ENCODE results near the gene ZCCHC14. TPM values are rescaled to one million over a fixed set of nuclear protein-coding genes. Genes with fewer than 3 reads are reported as not detected.

ZCCHC14 gene
- total RNA-seq, 1 experiment from 2014 or later = 30.3 TPM

- Histone ChIP-seq H3K27me3 (replicated peaks; ENCODE audit: insufficient read depth, low read depth, low read length, poor library complexity) (no peaks in the 10 kb centered on the region), H3K4me1 (ENCODE audit: insufficient read depth, low read length, poor library complexity, severe bottlenecking) (no peaks in the 10 kb centered on the region), H3K9me3 (ENCODE audit: low read depth, low read length, poor library complexity, severe bottlenecking) (no peaks in the 10 kb centered on the region), H3K27ac (ENCODE audit: low read depth, low read length, poor library complexity, severe bottlenecking) (no peak overlapping the region), H3K36me3 (ENCODE audit: insufficient read depth, low read length, poor library complexity, severe bottlenecking) (no peaks in the 10 kb centered on the region), H3K4me3 (ENCODE audit: low read depth, low read length, poor library complexity, severe bottlenecking) (no peak overlapping the region)
- BruUV-seq (replicated peaks) = no TSS peak
- TF ChIP-seq EZH2 (IDR thresholded peaks at IDR 0.05; ENCODE audit: borderline replicate concordance, low read depth, low read length, poor library complexity, severe bottlenecking) = no peak
- no peak for TF ChIP-seq CTCF (conservative IDR thresholded peaks at IDR 0.05; ENCODE audit: low read depth, low read length)
- intact Hi-C loops (cut with micrococcal nuclease; ENCODE audit: unreplicated experiment) = no loop called here
- DNase-seq (ENCODE audit: low spot score) = no peak
- ChIA-PET POLR2A (ENCODE audit: low non-redundant PET) (no interaction called here), CTCF (no interaction called here)
Measured at GRCh38 chr16:87371261-87371866, 121.5 kb downstream of the ZCCHC14 start.

GRCh38 chr16:87369796-87370719 lies 122.8 kb downstream of the ZCCHC14 start:
- Histone ChIP-seq H3K4me3 (ENCODE audit: low read depth, low read length, poor library complexity, severe bottlenecking) (no peak overlapping the region), H3K36me3 (ENCODE audit: insufficient read depth, low read length, poor library complexity, severe bottlenecking) (no peaks in the 10 kb centered on the region), H3K27ac (ENCODE audit: low read depth, low read length, poor library complexity, severe bottlenecking) (peak overlapping the region; percentile 34), H3K4me1 (ENCODE audit: insufficient read depth, low read length, poor library complexity, severe bottlenecking) (no peaks in the 10 kb centered on the region), H3K27me3 (replicated peaks; ENCODE audit: insufficient read depth, low read depth, low read length, poor library complexity) (no peaks in the 10 kb centered on the region), H3K9me3 (ENCODE audit: low read depth, low read length, poor library complexity, severe bottlenecking) (no peaks in the 10 kb centered on the region)
- ChIA-PET CTCF (interaction anchor here (0.7 kb wide), 1 partner anchor 13 kb away, joined by 3 read pairs; no protein-coding TSS in a partner anchor), POLR2A (ENCODE audit: low non-redundant PET) (interaction anchor here (0.6 kb wide), 1 partner anchor 21 kb away, joined by 14 read pairs; no protein-coding TSS in a partner anchor)
- DNase-seq (ENCODE audit: low spot score) = no peak
- BruUV-seq (replicated peaks) = no TSS peak
- intact Hi-C loops (cut with micrococcal nuclease; ENCODE audit: unreplicated experiment) = no loop called here
- TF ChIP-seq EZH2 (IDR thresholded peaks at IDR 0.05; ENCODE audit: borderline replicate concordance, low read depth, low read length, poor library complexity, severe bottlenecking) = no peak
- TF ChIP-seq CTCF (conservative IDR thresholded peaks at IDR 0.05; ENCODE audit: low read depth, low read length) = no peak

- Histone ChIP-seq H3K9me3 (ENCODE audit: low read depth, low read length, poor library complexity, severe bottlenecking) (no peaks in the 10 kb centered on the region), H3K27me3 (replicated peaks; ENCODE audit: insufficient read depth, low read depth, low read length, poor library complexity) (no peaks in the 10 kb centered on the region), H3K36me3 (ENCODE audit: insufficient read depth, low read length, poor library complexity, severe bottlenecking) (no peaks in the 10 kb centered on the region), H3K4me1 (ENCODE audit: insufficient read depth, low read length, poor library complexity, severe bottlenecking) (no peaks in the 10 kb centered on the region), H3K4me3 (ENCODE audit: low read depth, low read length, poor library complexity, severe bottlenecking) (no peak overlapping the region), H3K27ac (ENCODE audit: low read depth, low read length, poor library complexity, severe bottlenecking) (no peak overlapping the region)
- DNase-seq (ENCODE audit: low spot score) = no peak
- BruUV-seq (replicated peaks) = no TSS peak
- CTCF ChIA-PET = interaction anchor here (0.7 kb wide), 1 partner anchor 14 kb away, joined by 3 read pairs; no protein-coding TSS in a partner anchor
- intact Hi-C loops (cut with micrococcal nuclease; ENCODE audit: unreplicated experiment) = no loop called here
- no peak for TF ChIP-seq CTCF (conservative IDR thresholded peaks at IDR 0.05; ENCODE audit: low read depth, low read length)
- no peak for TF ChIP-seq EZH2 (IDR thresholded peaks at IDR 0.05; ENCODE audit: borderline replicate concordance, low read depth, low read length, poor library complexity, severe bottlenecking)
- POLR2A ChIA-PET (ENCODE audit: low non-redundant PET) = interaction anchor here (0.6 kb wide), 1 partner anchor 20 kb away, joined by 14 read pairs; no protein-coding TSS in a partner anchor
Measured at GRCh38 chr16:87369117-87369765, 123.6 kb downstream of the ZCCHC14 start.
